CD8-positive, alpha-beta memory T cell (primary cell): ENCODE results near the gene RPS19. TPM values are rescaled to one million over a fixed set of nuclear protein-coding genes. Genes with fewer than 3 reads are reported as not detected.

Experiments
- CTCF ChIA-PET: fragments of 350-600 bp; sonication (Branson Sonifier 250); formaldehyde crosslinking; loops from one replicate; lab custom pipeline; 2021; ENCODE audit warnings: antibody characterized with exemption; lab: Charles Lee
- POLR2A ChIA-PET: fragments of 350-600 bp; sonication (Branson Sonifier 250); formaldehyde crosslinking; loops from one replicate; lab custom pipeline; 2021; ENCODE audit warnings: antibody characterized with exemption; lab: Charles Lee
- DNase-seq, 5 donors: peaks; one replicate each; pipeline versions ENCODE4 v3.0.0 to v3.0.0-alpha.2; 2020 to 2022; ENCODE audit warnings: mixed read lengths in 1 of 5
- H3K27ac ChIP-seq: one replicate; pipeline ENCODE4 v1.7.0; 2013; ENCODE audit warnings: low read depth, mild to moderate bottlenecking, low read length, moderate library complexity
- H3K27me3 ChIP-seq: 2 replicates; pipeline ENCODE4 v1.7.0; 2013; ENCODE audit warnings: low read length, mild to moderate bottlenecking; ENCODE audit not compliant: insufficient read depth, poor library complexity, severe bottlenecking
- H3K36me3 ChIP-seq: 2 replicates; pipeline ENCODE4 v1.7.0; 2013; ENCODE audit warnings: mild to moderate bottlenecking, low read length, moderate library complexity; ENCODE audit not compliant: insufficient read depth
- H3K4me1 ChIP-seq: 2 replicates; pipeline ENCODE4 v1.7.0; 2013; ENCODE audit warnings: mild to moderate bottlenecking, low read length, moderate library complexity; ENCODE audit not compliant: insufficient read depth
- H3K4me3 ChIP-seq: 2 replicates; pipeline ENCODE4 v1.7.0; 2013; ENCODE audit warnings: mild to moderate bottlenecking, low read length
- H3K9me3 ChIP-seq: 2 replicates; pipeline ENCODE4 v1.7.0; 2013; ENCODE audit warnings: mild to moderate bottlenecking, low read length
- H3K27ac Mint-ChIP-seq, 8 donors: one replicate each; pipeline ENCODE4 v1.8.0; 2020 to 2021; ENCODE audit warnings: mixed read lengths in 8 of 8, mild to moderate bottlenecking in 6 of 8, inconsistent platforms in 3 of 8, moderate library complexity in 3 of 8
- H3K27me3 Mint-ChIP-seq, 2 donors: one replicate each; pipeline ENCODE4 v1.8.0; 2020 to 2021; ENCODE audit warnings: mixed read lengths in 2 of 2, mild to moderate bottlenecking in 1 of 2, moderate library complexity in 1 of 2
- H3K36me3 Mint-ChIP-seq, 3 donors: one replicate each; pipeline ENCODE4 v1.8.0; 2020 to 2021; ENCODE audit warnings: mixed read lengths in 3 of 3, inconsistent platforms in 1 of 3, mild to moderate bottlenecking in 1 of 3
- H3K4me1 Mint-ChIP-seq, 3 donors: one replicate each; pipeline ENCODE4 v1.8.0; 2020 to 2021; ENCODE audit warnings: mixed read lengths in 3 of 3, inconsistent platforms in 1 of 3, mild to moderate bottlenecking in 1 of 3
- H3K4me3 Mint-ChIP-seq, 7 donors: one replicate each; pipeline ENCODE4 v1.8.0; 2020 to 2021; ENCODE audit warnings: mixed read lengths in 7 of 7, mild to moderate bottlenecking in 6 of 7, moderate library complexity in 4 of 7, inconsistent platforms in 2 of 7
- H3K9me3 Mint-ChIP-seq, 5 donors: one replicate each; pipeline ENCODE4 v1.8.0; 2020 to 2022; ENCODE audit warnings: mixed read lengths in 5 of 5, mild to moderate bottlenecking in 3 of 5, moderate library complexity in 2 of 5, inconsistent platforms in 1 of 5
- polyA plus RNA-seq: library from polyadenylated mRNA; unstranded; fragments of 300-500 nt; fragmentation: Illumina TruSeq; gene quantifications from one replicate; pipeline ENCODE4 v1.2.3, GENCODE V29; 2021
- total RNA-seq, 2 experiments: library from RNA; stranded (reverse); gene quantifications; one replicate each; pipeline ENCODE4 v1.2.3, GENCODE V29; 2021

The RPS19 gene
- total and polyA plus RNA-seq, 3 experiments from 2014 or later: 3,036 to 6,195 (median 3,142) TPM

DNA sequence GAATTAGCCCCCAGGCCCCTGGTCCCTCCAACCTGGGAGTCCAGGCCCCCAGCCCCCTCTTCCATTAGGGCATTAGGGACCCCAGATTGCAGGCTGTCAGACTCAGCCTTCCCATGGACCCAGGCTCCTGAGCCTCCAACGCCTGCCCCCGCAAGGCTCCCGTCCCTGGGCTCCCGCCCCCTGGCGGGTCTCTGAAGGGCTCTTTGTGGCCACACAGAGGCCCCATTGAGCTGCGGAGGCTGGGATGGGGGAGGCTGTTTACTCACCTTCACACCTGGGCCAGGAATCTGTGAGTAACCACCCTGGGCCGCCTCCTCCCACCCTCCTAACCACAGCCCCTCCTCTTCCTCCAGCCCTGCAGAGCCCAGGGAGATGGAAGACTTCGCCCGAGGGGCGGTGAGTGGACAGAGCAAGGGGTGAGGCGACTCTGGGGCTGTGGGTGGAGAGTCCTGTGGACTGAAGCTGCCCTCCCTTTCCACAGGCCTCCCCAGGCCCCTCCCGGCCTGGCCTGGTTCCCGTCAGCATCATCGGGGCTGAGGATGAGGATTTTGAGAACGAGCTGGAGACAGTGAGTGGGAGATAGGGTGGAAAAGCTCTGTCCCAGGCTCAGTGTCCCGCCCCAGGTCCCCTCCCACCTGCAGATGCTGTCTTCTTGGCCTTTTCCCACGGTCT, 27.8 kb downstream of the RPS19 start:
- peaks cover 0 to 2% of the 10 kb centered on the region in 2 donors for H3K27me3 Mint-ChIP-seq
- H3K4me1 Mint-ChIP-seq: peaks cover 54 to 69% (median 55%) of the 10 kb centered on the region in 3 donors
- peaks cover 13 to 83% (median 18%) of the 10 kb centered on the region in 3 donors for H3K36me3 Mint-ChIP-seq
- peak overlapping the region; percentile 85 to 99 (median 94) for H3K4me3 Mint-ChIP-seq
- no peaks in the 10 kb centered on the region for H3K27me3 ChIP-seq
- H3K9me3 ChIP-seq: no peaks in the 10 kb centered on the region
- DNase-seq: peak; percentile 70 to 93 (median 85)
- peaks cover 37% of the 10 kb centered on the region for H3K36me3 ChIP-seq
- H3K27ac ChIP-seq: peak overlapping the region; percentile 89
- H3K4me1 ChIP-seq: peaks cover 69% of the 10 kb centered on the region
- H3K9me3 Mint-ChIP-seq: no peaks in the 10 kb centered on the region
- peak overlapping the region; percentile 92 for H3K4me3 ChIP-seq
- H3K27ac Mint-ChIP-seq: peak overlapping the region; percentile 81 to 99 (median 97)
- ChIA-PET CTCF (interaction anchor here (0.9 to 13.0 kb wide), 8 partner anchors 10 to 63 kb away, joined by 3 to 227 read pairs (median 6); partner anchors contain the start of genes CD79A and RPS19), POLR2A (interaction anchor here (0.8 to 10.3 kb wide), 11 partner anchors 8 to 71 kb away, joined by 3 to 190 read pairs (median 11); partner anchors contain the start of genes CD79A, RABAC1 and RPS19)

DNA sequence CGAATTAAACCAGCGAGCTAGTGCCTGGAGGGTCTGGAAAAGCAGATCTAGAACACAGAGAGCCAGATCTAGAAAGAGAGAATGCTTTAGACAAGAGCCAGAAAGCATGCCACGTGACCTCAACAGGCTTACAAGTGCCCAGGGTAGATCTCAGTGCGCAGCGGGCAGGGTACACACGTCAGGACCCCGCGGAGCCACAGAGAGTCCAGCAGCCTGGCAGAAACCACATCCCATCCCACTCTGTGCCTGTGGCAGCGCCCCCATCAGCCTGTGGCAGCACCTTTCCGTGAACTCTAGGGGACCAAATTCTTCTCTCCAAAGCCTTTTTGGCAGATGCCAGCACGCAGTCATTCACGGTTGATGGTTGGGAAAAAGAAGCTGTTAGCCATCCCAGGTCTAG, 28.9 kb downstream of the RPS19 start:
- POLR2A ChIA-PET: interaction anchor here (1.1 to 10.3 kb wide), 7 partner anchors 10 to 59 kb away, joined by 3 to 190 read pairs (median 11); partner anchors contain the start of gene CD79A
- Mint-ChIP-seq H3K36me3 (peaks cover 14 to 81% (median 20%) of the 10 kb centered on the region in 3 donors), H3K27ac (peak overlapping the region; percentile 81 to 98 (median 95)), H3K27me3 (peaks cover 0 to 2% of the 10 kb centered on the region in 2 donors), H3K9me3 (no peaks in the 10 kb centered on the region), H3K4me3 (peak overlapping the region; percentile 85 to 99 (median 94)), H3K4me1 (peaks cover 59 to 74% (median 61%) of the 10 kb centered on the region in 3 donors)
- H3K36me3 ChIP-seq: peaks cover 40% of the 10 kb centered on the region
- H3K27ac ChIP-seq: no peak overlapping the region
- no peaks in the 10 kb centered on the region for H3K9me3 ChIP-seq
- H3K4me3 ChIP-seq: peak overlapping the region; percentile 92
- DNase-seq: peak in 2 of 5 donors; percentile 56 to 76
- CTCF ChIA-PET: interaction anchor here (1.3 to 13.0 kb wide), 6 partner anchors 14 to 56 kb away, joined by 3 to 227 read pairs (median 32); partner anchors contain the start of genes CD79A and RPS19
- H3K27me3 ChIP-seq: no peaks in the 10 kb centered on the region
- H3K4me1 ChIP-seq: peaks cover 73% of the 10 kb centered on the region

DNA sequence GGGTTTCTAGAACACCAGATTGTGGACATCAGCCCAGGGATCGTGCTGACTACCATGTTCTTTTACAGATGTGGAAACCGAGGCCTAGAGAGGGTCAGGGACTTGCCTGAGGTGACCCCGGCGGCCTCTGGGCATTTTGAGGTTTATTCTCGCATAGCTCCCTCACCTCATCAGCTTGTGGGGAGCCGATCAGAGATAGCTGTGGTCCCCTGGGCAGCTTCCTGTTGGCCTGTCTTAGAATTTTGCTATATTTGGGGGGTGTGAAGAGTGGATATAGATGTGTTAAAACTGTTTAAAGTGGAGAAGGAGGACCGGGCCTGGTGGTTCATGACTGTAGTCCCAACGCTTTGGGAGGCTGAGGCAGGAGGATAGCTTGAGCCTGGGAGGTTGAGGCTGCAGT, 29.8 kb downstream of the RPS19 start:
- peaks cover 50% of the 10 kb centered on the region for H3K36me3 ChIP-seq
- peaks cover 79% of the 10 kb centered on the region for H3K4me1 ChIP-seq
- H3K27ac ChIP-seq: no peak overlapping the region
- POLR2A ChIA-PET: interaction anchor here (0.6 to 10.3 kb wide), 7 partner anchors 13 to 39 kb away, joined by 4 to 190 read pairs (median 8); partner anchors contain the start of genes CD79A and RPS19
- H3K9me3 ChIP-seq: no peaks in the 10 kb centered on the region
- peaks cover 15 to 77% (median 23%) of the 10 kb centered on the region in 3 donors for H3K36me3 Mint-ChIP-seq
- DNase-seq: peak in 1 of 5 donors; percentile 40
- no peaks in the 10 kb centered on the region for H3K9me3 Mint-ChIP-seq
- peaks cover 62 to 78% (median 65%) of the 10 kb centered on the region in 3 donors for H3K4me1 Mint-ChIP-seq
- no peaks in the 10 kb centered on the region for H3K27me3 ChIP-seq
- H3K27me3 Mint-ChIP-seq: peaks cover 0 to 2% of the 10 kb centered on the region in 2 donors
- peak overlapping the region; percentile 52 to 98 (median 86) for H3K27ac Mint-ChIP-seq
- no peak overlapping the region for H3K4me3 ChIP-seq
- CTCF ChIA-PET: interaction anchor here (4.0 to 13.0 kb wide), 4 partner anchors 13 to 55 kb away, joined by 12 to 227 read pairs (median 69); partner anchors contain the start of genes CD79A and RPS19
- H3K4me3 Mint-ChIP-seq: peak overlapping the region; percentile 24 to 99 (median 85)

DNA sequence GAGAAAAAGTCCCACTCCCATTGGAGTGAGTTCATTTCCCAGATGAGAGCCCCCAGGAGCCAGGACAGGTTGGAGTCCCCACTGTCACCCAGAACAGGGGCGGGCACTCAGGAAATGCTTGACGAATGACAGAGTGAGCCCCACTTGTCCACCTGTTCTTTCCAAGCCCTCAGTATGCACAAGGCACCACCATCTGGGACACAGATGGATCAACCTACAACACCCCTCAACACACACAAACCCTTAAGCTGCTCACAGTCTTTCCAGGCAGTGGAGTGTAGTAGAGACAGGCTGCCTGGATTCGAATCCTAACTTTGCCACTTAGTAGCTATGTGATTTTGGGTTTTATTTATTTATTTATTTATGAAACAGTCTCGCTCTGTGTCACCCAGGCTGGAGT, 30.9 kb downstream of the RPS19 start:
- H3K4me3 ChIP-seq: no peak overlapping the region
- Mint-ChIP-seq H3K27me3 (peaks cover 0 to 2% of the 10 kb centered on the region in 2 donors), H3K4me1 (peaks cover 64 to 80% (median 65%) of the 10 kb centered on the region in 3 donors), H3K9me3 (no peaks in the 10 kb centered on the region), H3K36me3 (peaks cover 16 to 80% (median 27%) of the 10 kb centered on the region in 3 donors), H3K27ac (peak overlapping the region in 5 of 8 donors; percentile 56 to 94 (median 91)), H3K4me3 (peak overlapping the region in 1 of 7 donors; percentile 48)
- ChIA-PET POLR2A (interaction anchor here (0.7 to 10.3 kb wide), 4 partner anchors 16 to 54 kb away, joined by 3 to 190 read pairs (median 25); partner anchors contain the start of genes CD79A and RPS19), CTCF (interaction anchor here (1.5 to 13.0 kb wide), 5 partner anchors 12 to 54 kb away, joined by 4 to 227 read pairs (median 12); partner anchors contain the start of genes CD79A and RPS19)
- H3K27ac ChIP-seq: no peak overlapping the region
- no peak for DNase-seq
- peaks cover 60% of the 10 kb centered on the region for H3K36me3 ChIP-seq
- no peaks in the 10 kb centered on the region for H3K9me3 ChIP-seq
- H3K27me3 ChIP-seq: no peaks in the 10 kb centered on the region
- peaks cover 82% of the 10 kb centered on the region for H3K4me1 ChIP-seq

DNA sequence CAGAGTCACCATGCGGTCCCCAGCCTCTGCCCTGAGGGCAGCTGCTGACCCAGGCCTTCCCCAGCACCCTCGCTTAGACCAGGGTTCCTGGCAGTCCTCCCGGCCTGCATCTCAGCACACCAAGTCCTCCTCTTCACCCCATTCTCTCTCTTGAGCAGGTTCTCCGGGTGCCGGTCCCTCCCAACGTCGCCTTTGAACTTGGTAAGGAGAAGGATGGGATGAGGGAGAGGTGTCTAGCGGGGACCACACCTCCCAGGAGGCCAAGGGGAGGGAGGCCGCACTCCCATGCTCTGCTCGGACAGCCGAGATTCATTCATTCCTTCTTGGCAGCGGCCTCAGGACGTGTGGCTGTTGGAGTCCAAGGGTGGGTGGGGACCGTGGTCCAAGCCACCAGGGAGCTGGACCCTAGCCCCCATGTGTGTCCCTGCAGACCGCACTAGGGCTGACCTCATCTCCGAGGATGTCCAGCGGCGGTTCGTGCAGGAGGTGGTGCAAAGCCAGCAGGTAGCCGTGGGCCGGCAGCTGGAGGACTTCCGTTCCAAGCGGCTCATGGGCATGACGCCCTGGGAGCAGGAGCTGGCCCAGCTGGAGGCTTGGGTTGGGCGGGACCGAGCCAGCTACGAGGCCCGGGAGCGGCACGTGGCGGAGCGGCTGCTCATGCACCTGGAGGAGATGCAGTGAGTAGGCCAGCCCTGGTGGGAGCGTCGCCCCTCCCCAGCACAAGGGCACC, 32.3 kb downstream of the RPS19 start:
- no peaks in the 10 kb centered on the region for H3K9me3 ChIP-seq
- Mint-ChIP-seq H3K9me3 (no peaks in the 10 kb centered on the region), H3K27me3 (peaks cover 0 to under 1% of the 10 kb centered on the region in 2 donors), H3K4me1 (peaks cover 54 to 78% (median 63%) of the 10 kb centered on the region in 3 donors), H3K27ac (peak overlapping the region in 4 of 8 donors; percentile 87 to 97 (median 94)), H3K36me3 (peaks cover 13 to 71% (median 24%) of the 10 kb centered on the region in 3 donors), H3K4me3 (peak overlapping the region in 1 of 7 donors; percentile 18)
- H3K4me3 ChIP-seq: peak overlapping the region; percentile 32
- no peak for DNase-seq
- peaks cover 66% of the 10 kb centered on the region for H3K36me3 ChIP-seq
- H3K4me1 ChIP-seq: peaks cover 82% of the 10 kb centered on the region
- no peaks in the 10 kb centered on the region for H3K27me3 ChIP-seq
- ChIA-PET POLR2A (interaction anchor here (1.2 to 10.3 kb wide), 4 partner anchors 15 to 36 kb away, joined by 3 to 190 read pairs (median 25); partner anchors contain the start of genes CD79A, ERFL and RPS19), CTCF (interaction anchor here (1.5 to 13.0 kb wide), 5 partner anchors 11 to 53 kb away, joined by 4 to 227 read pairs (median 12); partner anchors contain the start of genes CD79A and RPS19)
- H3K27ac ChIP-seq: no peak overlapping the region

- H3K27me3 Mint-ChIP-seq: no peaks in the 10 kb centered on the region
- Histone ChIP-seq H3K4me1 (peaks cover 83% of the 10 kb centered on the region), H3K36me3 (peaks cover 78% of the 10 kb centered on the region), H3K9me3 (no peaks in the 10 kb centered on the region), H3K4me3 (no peak overlapping the region), H3K27ac (no peak overlapping the region), H3K27me3 (no peaks in the 10 kb centered on the region)
- H3K9me3 Mint-ChIP-seq: no peaks in the 10 kb centered on the region
- ChIA-PET POLR2A (no interaction called here), CTCF (no interaction called here)
- peak overlapping the region in 3 of 7 donors; percentile 28 to 55 (median 39) for H3K4me3 Mint-ChIP-seq
- peaks cover 16 to 74% (median 19%) of the 10 kb centered on the region in 3 donors for H3K36me3 Mint-ChIP-seq
- H3K4me1 Mint-ChIP-seq: peaks cover 54 to 81% (median 68%) of the 10 kb centered on the region in 3 donors
- DNase-seq: peak in 1 of 5 donors; percentile 47
- peak overlapping the region in 7 of 8 donors; percentile 36 to 95 (median 64) for H3K27ac Mint-ChIP-seq
Measured at GRCh38 chr19:41893899-41894298, 33.8 kb downstream of the RPS19 start.

- no peak overlapping the region for H3K27ac ChIP-seq
- ChIA-PET CTCF (interaction anchor here (2.6 kb wide), 1 partner anchor 34 kb away, joined by 7 read pairs; the partner anchor contains the start of gene RPS19), POLR2A (no interaction called here)
- no peaks in the 10 kb centered on the region for H3K27me3 ChIP-seq
- Mint-ChIP-seq H3K4me1 (peaks cover 53 to 81% (median 68%) of the 10 kb centered on the region in 3 donors), H3K27me3 (no peaks in the 10 kb centered on the region), H3K4me3 (peak overlapping the region in 1 of 7 donors; percentile 58), H3K27ac (peak overlapping the region in 7 of 8 donors; percentile 36 to 95 (median 73)), H3K9me3 (no peaks in the 10 kb centered on the region), H3K36me3 (peaks cover 18 to 74% (median 19%) of the 10 kb centered on the region in 3 donors)
- H3K4me1 ChIP-seq: peaks cover 78% of the 10 kb centered on the region
- no peaks in the 10 kb centered on the region for H3K9me3 ChIP-seq
- no peak for DNase-seq
- H3K36me3 ChIP-seq: peaks cover 73% of the 10 kb centered on the region
- no peak overlapping the region for H3K4me3 ChIP-seq
Measured at GRCh38 chr19:41894350-41894749, 34.3 kb downstream of the RPS19 start.
